Mammary epithelial cell (primary cell): ENCODE data around the gene ZDHHC22.

Source experiments
- EZH2 ChIP-seq: IDR thresholded peaks from 2 replicates; pipeline ENCODE4 v1.6.1; 2012; ENCODE audit warnings: low read length, inconsistent platforms, borderline replicate concordance
- TF ChIP-seq, protein P1 (sequence below), 2 donors: IDR thresholded peaks in 1 of 2; conservative IDR thresholded peaks in 1 of 2; 2 replicates each; pipeline ENCODE4 v1.5.1; 2011 to 2012; ENCODE audit warnings: inconsistent platforms in 2 of 2, low read length in 2 of 2, mild to moderate bottlenecking in 2 of 2, control low read depth in 1 of 2, low read depth in 1 of 2; ENCODE audit not compliant: insufficient read depth in 1 of 2; ENCODE audit errors: extremely low read depth in 1 of 2

DNA sequence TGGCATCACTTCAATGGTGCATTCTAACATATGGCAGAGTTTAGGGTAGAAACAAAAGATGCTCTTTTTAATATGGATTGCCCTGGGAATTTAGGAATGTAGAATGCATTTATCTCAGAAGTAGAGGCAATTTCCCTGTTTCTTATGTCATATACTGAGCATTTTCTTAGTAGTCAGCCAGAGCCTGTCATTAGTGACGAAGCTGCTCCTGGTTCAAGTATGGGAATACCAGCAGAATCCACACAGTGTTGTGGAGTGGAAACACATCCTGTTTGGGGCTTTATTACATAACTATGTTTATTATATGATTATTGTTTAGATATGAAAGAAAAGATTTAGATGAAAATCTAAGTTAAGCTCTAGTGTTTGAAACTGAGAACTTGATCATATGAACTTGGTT lies 31.3 kb downstream of the ZDHHC22 start:
- TF ChIP-seq, protein P1, sequence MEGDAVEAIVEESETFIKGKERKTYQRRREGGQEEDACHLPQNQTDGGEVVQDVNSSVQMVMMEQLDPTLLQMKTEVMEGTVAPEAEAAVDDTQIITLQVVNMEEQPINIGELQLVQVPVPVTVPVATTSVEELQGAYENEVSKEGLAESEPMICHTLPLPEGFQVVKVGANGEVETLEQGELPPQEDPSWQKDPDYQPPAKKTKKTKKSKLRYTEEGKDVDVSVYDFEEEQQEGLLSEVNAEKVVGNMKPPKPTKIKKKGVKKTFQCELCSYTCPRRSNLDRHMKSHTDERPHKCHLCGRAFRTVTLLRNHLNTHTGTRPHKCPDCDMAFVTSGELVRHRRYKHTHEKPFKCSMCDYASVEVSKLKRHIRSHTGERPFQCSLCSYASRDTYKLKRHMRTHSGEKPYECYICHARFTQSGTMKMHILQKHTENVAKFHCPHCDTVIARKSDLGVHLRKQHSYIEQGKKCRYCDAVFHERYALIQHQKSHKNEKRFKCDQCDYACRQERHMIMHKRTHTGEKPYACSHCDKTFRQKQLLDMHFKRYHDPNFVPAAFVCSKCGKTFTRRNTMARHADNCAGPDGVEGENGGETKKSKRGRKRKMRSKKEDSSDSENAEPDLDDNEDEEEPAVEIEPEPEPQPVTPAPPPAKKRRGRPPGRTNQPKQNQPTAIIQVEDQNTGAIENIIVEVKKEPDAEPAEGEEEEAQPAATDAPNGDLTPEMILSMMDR (conservative IDR thresholded peaks at IDR 0.05 in 1 of 2, IDR thresholded peaks at IDR 0.05 in 1 of 2; ENCODE audit: extremely low read depth in 1 of 2, insufficient read depth in 1 of 2, low read depth in 1 of 2, low read length in 2 of 2): no peak
- no peak for TF ChIP-seq EZH2
